ENCODE data around the gene GLI3.

The GLI3 gene

DNA sequence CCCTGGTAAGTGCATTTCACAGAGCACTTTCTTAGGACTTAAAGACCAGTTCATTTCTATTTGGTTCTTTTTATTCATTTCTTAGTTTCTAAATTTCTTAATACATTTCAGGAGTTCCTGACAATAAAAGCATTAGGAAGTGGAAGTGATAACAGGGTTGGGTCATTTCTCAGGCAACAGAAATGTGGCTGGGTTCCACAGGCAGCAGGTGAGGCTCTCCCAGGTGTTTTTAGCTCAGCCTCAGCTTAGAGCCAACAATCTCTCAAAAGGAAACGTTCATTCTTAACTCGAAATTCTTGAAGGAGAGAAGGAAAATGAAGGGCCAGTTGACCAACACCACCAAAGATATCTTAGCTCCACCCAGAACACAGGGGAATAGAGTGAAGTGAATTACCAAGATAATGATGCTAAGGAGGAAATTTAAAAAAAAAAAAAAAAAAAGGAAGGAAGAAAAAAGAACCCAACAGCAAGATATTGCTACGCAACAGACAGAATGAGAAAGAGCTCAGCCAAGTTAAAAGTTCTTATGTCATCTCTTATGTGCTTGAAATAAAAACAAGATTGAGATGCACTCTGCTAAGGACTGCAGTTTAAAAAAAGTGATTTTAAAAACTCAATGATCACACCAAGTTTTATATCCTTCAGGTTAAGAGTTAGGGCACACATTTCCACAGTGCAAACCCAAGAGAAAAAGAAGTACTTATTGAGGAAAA is 230.1 kb downstream of the GLI3 start:
- no peaks in the 10 kb centered on the region for H3K9me3 ChIP-seq (ENCODE audit: control insufficient read depth in 2 of 2, low read length in 2 of 2)
- no peak overlapping the region for H3K4me3 ChIP-seq (ENCODE audit: low read length in 2 of 2)
- no peaks in the 10 kb centered on the region for H3K27me3 ChIP-seq (ENCODE audit: control insufficient read depth in 1 of 2, insufficient read depth in 2 of 2, low read length in 2 of 2)
- peaks cover 10 to 20% of the 10 kb centered on the region in 2 donors for H3K36me3 ChIP-seq (ENCODE audit: control insufficient read depth in 2 of 2, insufficient read depth in 2 of 2, low read length in 2 of 2)
- H3K4me1 ChIP-seq (ENCODE audit: control insufficient read depth, insufficient read depth, low read length): no peaks in the 10 kb centered on the region
- no peak overlapping the region for H3K9ac ChIP-seq (ENCODE audit: low read length in 2 of 2)
- H3K27ac ChIP-seq (ENCODE audit: low read length): no peak overlapping the region

- H3K4me3 ChIP-seq (ENCODE audit: low read length in 2 of 2): no peak overlapping the region
- no peaks in the 10 kb centered on the region for H3K9me3 ChIP-seq (ENCODE audit: control insufficient read depth in 2 of 2, low read length in 2 of 2)
- H3K9ac ChIP-seq (ENCODE audit: low read length in 2 of 2): no peak overlapping the region
- no peak overlapping the region for H3K27ac ChIP-seq (ENCODE audit: low read length)
- no peaks in the 10 kb centered on the region for H3K27me3 ChIP-seq (ENCODE audit: control insufficient read depth in 1 of 2, insufficient read depth in 2 of 2, low read length in 2 of 2)
- H3K4me1 ChIP-seq (ENCODE audit: control insufficient read depth, insufficient read depth, low read length): no peaks in the 10 kb centered on the region
- peaks cover 4 to 9% of the 10 kb centered on the region in 2 donors for H3K36me3 ChIP-seq (ENCODE audit: control insufficient read depth in 2 of 2, insufficient read depth in 2 of 2, low read length in 2 of 2)
Observed at GRCh38 chr7:42002654-42003053, 234.4 kb downstream of the GLI3 start.

GRCh38 chr7:41999736-42000283 is 237.2 kb downstream of the GLI3 start:
- H3K27me3 ChIP-seq (ENCODE audit: control insufficient read depth in 1 of 2, insufficient read depth in 2 of 2, low read length in 2 of 2): no peaks in the 10 kb centered on the region
- H3K9ac ChIP-seq (ENCODE audit: low read length in 2 of 2): no peak overlapping the region
- no peaks in the 10 kb centered on the region for H3K9me3 ChIP-seq (ENCODE audit: control insufficient read depth in 2 of 2, low read length in 2 of 2)
- peaks cover 2% of the 10 kb centered on the region for H3K4me1 ChIP-seq (ENCODE audit: control insufficient read depth, insufficient read depth, low read length)
- H3K36me3 ChIP-seq (ENCODE audit: control insufficient read depth in 2 of 2, insufficient read depth in 2 of 2, low read length in 2 of 2): peaks cover 0 to 9% of the 10 kb centered on the region in 2 donors
- H3K27ac ChIP-seq (ENCODE audit: low read length): no peak overlapping the region
- H3K4me3 ChIP-seq (ENCODE audit: low read length in 2 of 2): no peak overlapping the region

DNA sequence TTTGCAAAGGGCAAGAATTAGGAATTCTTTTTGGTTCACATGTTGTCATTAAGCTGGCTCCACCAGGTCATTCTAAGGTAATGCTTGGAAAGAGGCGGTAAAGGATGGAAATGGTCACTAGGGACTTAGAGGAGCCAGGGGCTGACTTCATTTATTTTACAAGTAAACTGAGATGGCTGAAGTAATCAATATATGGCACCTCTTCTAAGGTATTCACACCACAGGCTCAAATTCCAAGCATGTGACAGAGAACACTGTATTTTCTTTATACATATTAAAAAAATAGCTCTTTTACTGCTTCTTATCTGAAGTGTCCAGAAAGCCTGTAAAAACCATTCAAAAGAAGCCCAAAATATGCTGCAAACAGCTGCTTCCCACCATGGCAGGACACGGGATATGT is 239.0 kb downstream of the GLI3 start:
- H3K9me3 ChIP-seq (ENCODE audit: control insufficient read depth in 2 of 2, low read length in 2 of 2): no peaks in the 10 kb centered on the region
- H3K4me3 ChIP-seq (ENCODE audit: low read length in 2 of 2): no peak overlapping the region
- H3K27me3 ChIP-seq (ENCODE audit: control insufficient read depth in 1 of 2, insufficient read depth in 2 of 2, low read length in 2 of 2): no peaks in the 10 kb centered on the region
- no peak overlapping the region for H3K9ac ChIP-seq (ENCODE audit: low read length in 2 of 2)
- H3K27ac ChIP-seq (ENCODE audit: low read length): no peak overlapping the region
- H3K36me3 ChIP-seq (ENCODE audit: control insufficient read depth in 2 of 2, insufficient read depth in 2 of 2, low read length in 2 of 2): peaks cover 0 to 9% of the 10 kb centered on the region in 2 donors
- H3K4me1 ChIP-seq (ENCODE audit: control insufficient read depth, insufficient read depth, low read length): peaks cover 2% of the 10 kb centered on the region

- no peak overlapping the region for H3K4me3 ChIP-seq (ENCODE audit: low read length in 2 of 2)
- H3K9ac ChIP-seq (ENCODE audit: low read length in 2 of 2): no peak overlapping the region
- peaks cover 0 to 9% of the 10 kb centered on the region in 2 donors for H3K36me3 ChIP-seq (ENCODE audit: control insufficient read depth in 2 of 2, insufficient read depth in 2 of 2, low read length in 2 of 2)
- no peaks in the 10 kb centered on the region for H3K27me3 ChIP-seq (ENCODE audit: control insufficient read depth in 1 of 2, insufficient read depth in 2 of 2, low read length in 2 of 2)
- no peak overlapping the region for H3K27ac ChIP-seq (ENCODE audit: low read length)
- peaks cover 2% of the 10 kb centered on the region for H3K4me1 ChIP-seq (ENCODE audit: control insufficient read depth, insufficient read depth, low read length)
- no peaks in the 10 kb centered on the region for H3K9me3 ChIP-seq (ENCODE audit: control insufficient read depth in 2 of 2, low read length in 2 of 2)
Observed at GRCh38 chr7:41997151-41997550, 239.9 kb downstream of the GLI3 start.

DNA sequence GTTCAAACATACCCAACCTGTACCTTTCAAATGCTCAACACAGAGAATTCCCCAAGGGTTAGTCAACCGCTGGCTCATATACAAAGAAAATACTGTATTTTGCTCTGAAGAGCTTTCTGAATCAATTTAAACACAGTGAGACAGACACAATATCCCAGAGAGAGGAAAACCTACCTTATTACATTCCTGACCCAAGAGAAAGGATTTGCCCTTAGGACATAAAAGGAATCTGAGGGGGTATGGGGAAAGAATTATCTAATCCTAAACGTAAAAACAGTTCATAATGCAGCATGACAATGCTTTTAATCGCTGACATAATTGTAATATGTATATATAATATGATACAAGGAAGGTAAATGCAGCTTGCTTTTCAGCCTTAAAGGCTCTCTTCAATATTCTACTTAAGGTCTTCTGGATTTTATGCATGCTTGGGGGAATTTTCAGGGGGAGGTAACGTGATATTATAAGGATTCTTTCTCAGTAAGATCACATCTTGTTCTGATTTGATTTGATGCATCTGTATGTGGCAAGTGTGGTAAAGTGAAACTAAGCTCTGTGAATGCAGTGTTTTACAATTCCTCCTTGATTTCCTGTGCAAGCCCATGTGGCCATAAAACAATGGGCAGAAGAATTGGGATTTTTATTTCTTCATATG is 240.5 kb downstream of the GLI3 start:
- Histone ChIP-seq H3K36me3 (ENCODE audit: control insufficient read depth in 2 of 2, insufficient read depth in 2 of 2, low read length in 2 of 2) (peaks cover 0 to 9% of the 10 kb centered on the region in 2 donors), H3K9me3 (ENCODE audit: control insufficient read depth in 2 of 2, low read length in 2 of 2) (no peaks in the 10 kb centered on the region), H3K9ac (ENCODE audit: low read length in 2 of 2) (no peak overlapping the region), H3K27ac (ENCODE audit: low read length) (no peak overlapping the region), H3K27me3 (ENCODE audit: control insufficient read depth in 1 of 2, insufficient read depth in 2 of 2, low read length in 2 of 2) (no peaks in the 10 kb centered on the region), H3K4me3 (ENCODE audit: low read length in 2 of 2) (no peak overlapping the region), H3K4me1 (ENCODE audit: control insufficient read depth, insufficient read depth, low read length) (peaks cover 2% of the 10 kb centered on the region)

DNA sequence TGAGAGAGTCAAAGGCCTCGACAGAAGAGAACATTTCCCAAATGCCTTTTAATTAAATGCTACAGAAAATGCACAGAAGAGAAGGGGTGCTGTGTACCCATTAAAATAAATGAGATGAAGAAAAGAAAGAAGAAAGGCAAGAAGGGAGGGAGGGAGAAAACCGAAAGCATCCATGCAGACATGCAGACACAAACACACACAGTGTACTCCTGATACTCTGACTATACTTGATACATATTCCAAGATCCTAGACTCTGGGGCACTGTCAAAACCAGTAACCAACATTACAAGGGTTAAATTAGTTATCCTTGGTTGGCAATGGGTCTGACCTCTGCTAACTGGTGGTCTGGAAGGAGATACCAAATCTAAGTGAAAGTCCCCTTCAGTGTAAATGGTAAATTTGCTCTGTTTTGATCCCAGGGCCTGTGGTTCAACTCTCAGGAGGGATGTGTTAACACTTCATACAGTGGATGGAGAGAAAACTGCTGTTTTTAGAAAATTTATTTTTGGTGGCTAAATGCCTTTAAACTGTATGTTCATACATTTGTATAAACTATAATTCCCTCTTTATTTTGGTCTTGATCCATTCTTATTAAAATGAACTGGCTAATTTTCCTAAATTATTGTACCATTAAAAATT is 241.3 kb downstream of the GLI3 start:
- Histone ChIP-seq H3K4me3 (ENCODE audit: low read length in 2 of 2) (no peak overlapping the region), H3K4me1 (ENCODE audit: control insufficient read depth, insufficient read depth, low read length) (peaks cover 8% of the 10 kb centered on the region), H3K36me3 (ENCODE audit: control insufficient read depth in 2 of 2, insufficient read depth in 2 of 2, low read length in 2 of 2) (peaks cover 0 to 9% of the 10 kb centered on the region in 2 donors), H3K9ac (ENCODE audit: low read length in 2 of 2) (no peak overlapping the region), H3K27ac (ENCODE audit: low read length) (no peak overlapping the region), H3K27me3 (ENCODE audit: control insufficient read depth in 1 of 2, insufficient read depth in 2 of 2, low read length in 2 of 2) (no peaks in the 10 kb centered on the region), H3K9me3 (ENCODE audit: control insufficient read depth in 2 of 2, low read length in 2 of 2) (no peaks in the 10 kb centered on the region)

GRCh38 chr7:41994746-41995110 is 242.3 kb downstream of the GLI3 start:
- Histone ChIP-seq H3K4me1 (ENCODE audit: control insufficient read depth, insufficient read depth, low read length) (peaks cover 8% of the 10 kb centered on the region), H3K36me3 (ENCODE audit: control insufficient read depth in 2 of 2, insufficient read depth in 2 of 2, low read length in 2 of 2) (peaks cover 0 to 7% of the 10 kb centered on the region in 2 donors), H3K27me3 (ENCODE audit: control insufficient read depth in 1 of 2, insufficient read depth in 2 of 2, low read length in 2 of 2) (no peaks in the 10 kb centered on the region), H3K4me3 (ENCODE audit: low read length in 2 of 2) (no peak overlapping the region), H3K9ac (ENCODE audit: low read length in 2 of 2) (no peak overlapping the region), H3K27ac (ENCODE audit: low read length) (no peak overlapping the region), H3K9me3 (ENCODE audit: control insufficient read depth in 2 of 2, low read length in 2 of 2) (no peaks in the 10 kb centered on the region)

DNA sequence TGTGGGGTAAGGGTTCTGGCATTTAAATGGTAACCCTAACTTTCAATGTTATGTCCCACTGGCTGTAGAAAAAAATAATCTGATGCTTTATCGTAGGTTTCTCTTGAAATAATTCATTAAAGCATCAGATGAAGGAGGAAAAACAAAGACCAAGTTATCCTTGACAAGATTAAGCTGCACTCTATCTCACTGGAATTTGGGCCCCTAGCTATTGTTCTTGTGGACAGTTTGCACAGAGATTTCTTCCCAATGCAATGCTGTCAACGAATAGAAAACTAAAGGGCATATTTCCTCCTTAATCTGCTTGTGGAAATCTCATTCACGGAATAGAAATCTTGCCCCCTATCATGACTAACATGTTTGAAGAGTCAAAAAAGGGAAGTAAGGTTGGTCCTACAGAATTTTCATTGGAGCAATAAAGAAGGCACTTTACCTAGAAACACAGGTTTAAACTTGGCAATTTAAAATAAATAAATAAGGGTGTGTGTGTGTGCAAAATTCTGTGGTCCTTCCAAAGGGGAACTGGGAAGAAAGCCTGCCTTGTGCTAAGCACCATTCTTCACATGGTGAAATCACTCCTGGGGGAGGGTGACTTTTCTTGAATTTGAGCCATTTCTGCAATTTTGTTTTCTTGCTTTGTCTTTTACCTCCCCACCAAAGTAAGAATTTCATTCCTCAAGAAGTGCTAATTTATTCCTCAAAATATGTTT is 242.8 kb downstream of the GLI3 start:
- peaks cover 0 to 3% of the 10 kb centered on the region in 2 donors for H3K36me3 ChIP-seq (ENCODE audit: control insufficient read depth in 2 of 2, insufficient read depth in 2 of 2, low read length in 2 of 2)
- peaks cover 8% of the 10 kb centered on the region for H3K4me1 ChIP-seq (ENCODE audit: control insufficient read depth, insufficient read depth, low read length)
- H3K4me3 ChIP-seq (ENCODE audit: low read length in 2 of 2): no peak overlapping the region
- H3K9me3 ChIP-seq (ENCODE audit: control insufficient read depth in 2 of 2, low read length in 2 of 2): no peaks in the 10 kb centered on the region
- no peak overlapping the region for H3K9ac ChIP-seq (ENCODE audit: low read length in 2 of 2)
- no peak overlapping the region for H3K27ac ChIP-seq (ENCODE audit: low read length)
- no peaks in the 10 kb centered on the region for H3K27me3 ChIP-seq (ENCODE audit: control insufficient read depth in 1 of 2, insufficient read depth in 2 of 2, low read length in 2 of 2)

All from stomach smooth muscle (tissue), 2 donors.